NOMO-1 treated with DMSO at 0.1 percent for 48 hours (cell line): ENCODE data around the gene SLC26A11.
"Not testable (repeated sequence)": the region's sequence is repeated elsewhere in the genome, so short reads cannot be mapped to it uniquely, and the experiment has no call there.

ENCODE experiments used
- DNase-seq: peaks from one replicate; lab custom pipeline; 2025; ENCODE audit not compliant: unreplicated experiment; lab: John Stamatoyannopoulos, UW

Gene SLC26A11

DNA sequence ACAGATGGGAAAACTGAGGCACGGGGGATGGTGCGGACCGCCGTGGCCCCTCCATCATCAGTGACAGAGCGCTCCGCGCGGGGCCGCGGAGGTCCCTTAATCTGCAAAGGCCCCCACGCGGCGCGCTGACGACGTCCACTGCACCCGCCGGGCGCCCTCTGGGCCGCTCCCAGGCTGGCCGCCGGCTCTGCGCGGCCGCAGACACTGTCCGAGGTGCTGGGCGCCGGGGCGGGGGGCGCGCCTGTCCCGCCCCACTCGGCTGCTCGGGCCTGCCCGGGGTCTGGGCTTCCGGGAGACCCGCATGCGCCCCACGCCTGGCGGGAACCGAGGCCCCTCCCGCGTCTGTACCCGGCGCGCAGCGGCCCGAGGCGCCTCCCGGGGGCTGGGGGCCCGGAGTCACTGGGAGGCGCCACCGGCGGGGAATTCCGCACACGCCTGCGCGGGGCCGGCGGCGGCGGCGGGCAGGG, 39.9 kb downstream of the SLC26A11 start:
- DNase-seq = peak; percentile 22

DNA sequence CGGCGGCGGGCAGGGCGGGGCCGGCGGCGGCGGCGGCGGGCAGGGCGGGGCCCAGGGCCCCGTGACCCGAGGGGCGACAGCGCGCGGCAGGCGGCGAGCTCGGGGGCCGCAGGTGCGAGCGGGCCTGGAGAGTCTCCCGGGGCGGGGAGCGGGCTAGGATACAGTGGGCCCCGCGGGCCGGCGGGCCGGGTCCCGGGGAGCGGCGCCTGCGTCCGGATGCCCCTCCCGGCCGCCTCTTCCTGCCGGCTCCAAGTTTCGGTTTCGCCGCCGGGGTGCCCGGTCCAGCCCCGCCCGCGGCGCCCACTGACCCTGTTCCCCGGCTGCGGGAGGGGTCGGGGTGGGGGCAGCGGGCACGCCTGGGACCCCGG, 40.5 kb downstream of the SLC26A11 start, which contains the start of gene RNF213:
RNF213 (plus strand) TSS at position 62 of the 368 bp plus-strand sequence. CDS start 2,830 bp downstream, outside the sequence.
- peak; percentile 6 for DNase-seq

DNA sequence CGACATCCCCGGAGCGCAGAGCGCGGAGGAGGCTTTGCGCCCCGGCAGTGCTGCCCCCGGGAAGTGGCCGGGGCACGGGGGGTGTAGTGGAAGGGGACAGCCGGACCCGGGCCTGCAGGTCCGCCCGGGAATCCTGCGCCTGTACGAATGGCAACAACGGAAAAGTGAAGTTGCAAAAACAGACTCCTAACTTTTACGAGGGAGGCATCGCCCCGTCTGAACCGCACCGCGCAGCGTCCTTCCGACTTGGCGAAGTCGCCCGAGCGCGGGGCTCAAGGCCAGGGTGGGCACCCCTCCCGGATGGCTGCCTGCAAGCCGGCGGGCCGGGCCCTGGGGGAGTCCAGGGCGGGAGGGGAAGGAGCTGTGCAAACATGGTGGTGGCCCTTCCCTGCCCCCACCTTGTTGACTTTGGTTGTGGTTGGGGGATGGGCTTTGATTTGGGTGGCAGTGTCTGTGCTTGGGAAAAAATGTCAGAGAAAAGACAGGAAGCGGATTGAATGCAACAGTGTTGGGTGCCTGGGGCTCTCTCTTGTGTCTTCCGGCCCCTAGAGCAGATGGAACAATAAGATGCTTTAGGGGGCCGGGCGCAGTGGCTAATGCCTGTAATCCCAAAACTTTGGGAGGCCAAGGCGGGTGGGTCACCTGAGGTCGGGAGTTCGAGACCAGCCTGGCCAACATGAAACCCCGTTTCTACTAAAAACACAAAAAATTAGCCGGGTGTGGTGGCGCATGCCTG, 41.1 kb downstream of the SLC26A11 start:
- DNase-seq = peak; percentile 25

DNA sequence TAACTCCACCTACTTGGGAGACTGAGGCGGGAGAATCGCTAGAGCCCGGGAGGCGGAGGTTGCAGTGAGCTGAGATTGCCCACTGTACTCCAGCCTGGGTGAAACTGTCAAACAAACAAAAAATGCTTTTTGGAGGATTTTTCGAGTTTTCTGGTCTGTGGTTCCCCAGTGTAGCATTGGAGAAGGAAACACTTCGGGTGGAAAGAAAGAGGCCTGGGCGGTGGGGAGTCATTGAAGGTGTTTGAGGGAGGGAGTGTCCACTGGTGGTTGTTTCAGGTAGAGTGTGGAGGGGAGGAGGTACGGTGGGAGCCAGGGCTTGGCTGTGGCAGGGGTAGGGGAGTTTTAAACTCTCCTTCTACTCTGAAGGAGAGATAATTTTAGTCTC, 41.7 kb downstream of the SLC26A11 start:
- DNase-seq = no peak

DNA sequence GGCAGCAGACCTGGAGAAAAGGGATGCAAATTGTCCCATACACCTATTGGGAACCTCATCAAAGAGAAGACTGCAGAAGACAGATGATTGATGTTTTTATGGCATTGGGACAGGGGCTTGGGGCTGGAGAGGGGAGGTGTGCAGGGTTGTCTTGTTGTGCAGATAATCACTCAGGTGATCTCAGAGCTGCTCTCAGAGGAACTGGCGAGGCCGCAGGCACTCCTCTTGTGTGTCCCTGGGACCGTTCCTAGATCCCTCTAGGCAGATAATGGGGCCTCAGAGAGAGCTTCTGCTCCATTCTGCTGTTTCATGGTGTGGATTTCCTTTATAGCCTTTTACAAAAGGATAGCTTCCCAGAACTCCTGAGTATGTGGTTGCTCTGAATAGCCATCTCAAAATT, 42.1 kb downstream of the SLC26A11 start:
- DNase-seq = no peak

DNA sequence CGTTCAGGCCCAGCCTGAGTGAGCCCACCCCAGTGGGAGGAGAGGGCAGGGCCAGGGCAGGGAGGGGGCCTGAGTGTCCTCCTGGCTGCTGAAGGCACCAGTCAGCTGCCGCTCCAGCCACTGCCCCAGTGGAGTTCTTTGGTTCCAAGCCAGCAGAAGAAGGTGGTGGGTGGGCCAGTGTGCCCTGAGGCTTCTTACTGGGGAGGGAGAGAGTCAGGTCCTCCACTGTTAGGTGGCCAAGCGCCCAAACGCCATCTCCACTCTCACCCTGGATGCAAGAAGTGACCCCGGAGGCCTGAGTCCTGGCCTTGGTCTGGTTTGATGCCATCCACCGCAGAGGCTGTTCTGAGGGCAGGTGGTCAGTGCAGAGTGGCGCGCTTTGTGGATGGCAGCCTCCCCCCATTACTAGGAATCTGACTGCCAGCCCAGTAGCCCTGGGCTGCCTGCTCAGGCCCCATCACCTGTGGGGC, 42.6 kb downstream of the SLC26A11 start:
- DNase-seq = no peak

DNA sequence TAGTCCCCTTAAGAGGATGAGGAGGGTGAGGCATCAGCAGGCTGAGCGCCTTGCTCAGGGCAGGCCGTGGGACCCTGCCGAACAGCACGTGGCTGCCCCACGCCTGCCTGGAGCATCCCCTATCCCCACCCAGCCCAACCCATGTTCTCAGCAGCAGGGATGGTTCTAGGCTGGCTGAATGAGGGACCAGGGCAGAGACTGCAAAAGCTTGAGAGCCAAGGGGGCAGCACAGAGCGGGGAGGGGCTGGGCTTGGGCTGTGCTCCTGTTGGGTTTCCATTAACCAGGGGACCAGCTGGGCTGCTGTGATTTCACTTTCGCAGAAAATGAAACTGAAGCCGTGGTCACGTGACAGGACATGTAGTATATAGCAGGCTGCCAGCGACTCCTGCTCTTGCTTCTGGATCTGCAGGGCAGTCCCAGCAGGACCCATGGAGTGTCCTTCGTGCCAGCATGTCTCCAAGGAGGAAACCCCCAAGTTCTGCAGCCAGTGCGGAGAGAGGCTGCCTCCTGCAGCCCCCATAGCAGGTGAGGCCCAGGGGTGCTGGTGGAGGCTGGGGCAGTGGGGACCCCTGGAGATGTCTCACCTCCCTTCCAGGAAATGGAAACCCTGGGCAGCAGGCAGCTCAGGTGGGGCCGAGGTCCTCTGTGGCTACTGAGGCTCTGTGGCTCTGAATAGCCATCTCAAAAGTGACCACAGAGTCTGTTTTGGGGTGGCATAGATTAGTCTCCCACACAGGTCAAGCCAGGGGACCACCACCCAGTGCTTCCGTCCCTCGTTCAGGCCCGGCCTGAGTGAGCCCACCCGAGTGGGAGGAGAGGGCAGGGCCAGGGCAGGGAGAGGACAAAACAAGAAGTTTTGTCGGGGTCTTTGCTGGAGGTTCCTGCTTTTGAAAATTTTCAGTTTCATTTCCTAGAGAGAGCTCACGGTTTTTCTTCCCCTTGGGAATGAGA, 43.3 kb downstream of the SLC26A11 start:
- DNase-seq = peak; percentile 78

DNA sequence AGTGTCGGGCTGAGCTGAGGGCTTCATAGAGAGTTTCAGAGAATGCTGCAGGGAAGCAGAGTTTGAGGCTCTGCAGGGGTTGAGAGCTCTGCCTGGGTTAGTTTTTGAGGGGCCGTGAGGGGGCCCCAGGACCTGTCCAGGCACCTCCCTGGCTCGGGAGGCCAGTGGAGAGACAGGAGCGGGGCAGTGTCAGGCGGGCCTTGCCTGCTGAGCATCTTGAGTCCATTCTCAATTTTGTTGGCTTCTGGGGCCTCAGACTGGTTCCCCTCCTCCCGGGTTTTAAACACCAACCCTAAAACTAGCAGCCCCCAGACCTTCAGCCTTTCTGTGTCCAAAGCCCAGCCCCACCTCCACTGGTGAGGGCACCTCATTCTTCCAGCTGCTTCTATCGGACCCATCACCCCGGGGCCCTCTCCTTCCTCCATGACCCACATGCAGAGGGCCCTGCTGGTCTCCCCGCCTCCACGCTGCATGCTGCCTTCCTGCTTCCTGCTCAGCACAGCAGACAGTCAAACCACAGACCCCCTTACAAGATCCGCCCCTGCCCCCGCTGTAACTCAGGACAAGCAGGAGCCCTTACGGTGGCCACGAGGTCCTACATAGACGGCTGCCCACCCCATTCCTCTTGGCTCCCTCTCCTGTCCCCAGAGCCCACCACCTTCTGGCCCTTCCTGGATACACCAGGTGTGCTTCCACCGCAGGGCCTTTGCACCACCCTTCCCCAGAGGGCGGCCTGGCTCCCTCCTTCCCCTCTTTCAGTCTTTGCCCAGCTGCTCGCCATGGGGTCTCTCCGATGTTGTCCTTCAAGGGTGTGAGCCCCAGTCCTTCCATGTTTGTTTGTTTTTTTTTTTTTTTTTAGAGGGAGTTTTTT, 44.2 kb downstream of the SLC26A11 start:
- no peak for DNase-seq

DNA sequence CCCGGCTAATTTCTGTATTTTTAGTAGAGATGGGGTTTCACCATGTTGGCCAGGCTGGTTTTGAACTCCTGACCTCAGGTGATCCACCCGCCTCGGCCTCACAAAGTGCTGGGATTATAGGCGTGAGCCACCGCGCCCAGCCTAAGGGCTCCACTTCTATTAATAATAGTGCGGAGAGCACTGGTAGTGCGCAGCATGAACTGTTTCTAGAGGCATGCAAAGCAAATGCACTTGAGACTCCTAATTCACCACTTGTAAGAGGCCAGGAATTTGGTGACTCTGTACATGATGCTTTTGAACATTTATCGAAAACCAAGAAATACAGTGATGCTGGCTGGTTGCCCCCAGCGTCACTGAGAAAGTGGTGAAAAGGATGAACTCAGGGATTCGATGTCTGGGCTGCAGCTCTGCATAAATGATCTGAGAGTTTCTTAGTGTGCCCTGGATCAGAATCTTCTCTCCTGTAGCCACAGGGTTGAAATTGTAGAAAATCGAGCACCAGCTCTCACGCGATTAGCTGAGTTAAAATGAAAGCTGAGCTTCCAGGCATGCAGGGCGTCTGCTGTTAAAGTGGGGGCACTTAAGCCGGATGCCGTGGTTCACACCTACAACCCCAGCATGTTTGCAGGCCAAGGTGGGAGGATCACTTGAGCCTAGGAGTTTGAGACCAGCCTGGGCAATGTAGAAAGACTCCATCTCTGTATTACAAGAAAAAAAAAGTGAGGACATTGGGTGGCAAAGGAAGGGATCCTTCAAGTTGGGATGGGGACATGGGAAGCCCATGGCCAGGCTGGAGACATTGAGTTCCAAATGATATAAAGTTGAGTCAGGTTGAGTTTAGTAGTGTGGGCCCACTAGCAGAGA, 45.2 kb downstream of the SLC26A11 start:
- no peak for DNase-seq

DNA sequence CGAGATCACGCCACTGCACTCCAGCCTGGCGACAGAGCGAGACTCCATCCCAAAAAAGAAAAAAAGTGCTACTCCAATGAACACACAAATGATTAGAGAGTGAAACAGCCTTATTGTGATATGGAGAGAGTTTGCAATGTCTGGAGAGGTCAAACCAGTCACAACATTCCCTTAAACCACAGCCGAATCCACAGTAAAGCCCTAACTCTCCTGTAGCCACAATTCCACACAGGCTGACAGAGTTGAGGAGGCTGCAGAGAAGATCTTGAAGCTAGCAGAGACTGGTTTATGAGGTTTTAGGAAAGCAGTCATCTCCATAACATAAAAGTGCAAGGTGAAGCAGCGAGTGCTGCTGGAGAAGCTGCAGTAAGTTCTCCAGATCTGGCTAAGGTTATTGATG, 47.2 kb downstream of the SLC26A11 start:
- no peak for DNase-seq

DNA sequence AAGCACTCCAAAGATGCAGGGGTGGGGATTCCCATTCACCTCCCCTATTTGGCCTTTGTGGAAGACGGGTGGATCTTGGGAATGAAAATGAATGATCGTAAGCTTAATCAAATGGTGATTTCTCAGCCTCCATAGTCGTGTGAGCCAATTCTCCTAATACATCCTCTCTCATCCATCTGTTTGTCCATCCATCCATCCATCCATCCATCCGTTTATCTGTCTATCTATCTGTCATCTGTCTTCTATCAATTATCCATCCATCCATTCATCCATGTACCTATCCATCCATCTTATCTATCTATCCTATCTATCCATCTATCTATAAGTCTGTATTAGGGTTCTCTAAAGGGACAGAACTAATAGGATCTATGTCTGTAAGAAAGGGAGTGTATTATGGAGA, 48.2 kb downstream of the SLC26A11 start:
- no peak for DNase-seq

DNA sequence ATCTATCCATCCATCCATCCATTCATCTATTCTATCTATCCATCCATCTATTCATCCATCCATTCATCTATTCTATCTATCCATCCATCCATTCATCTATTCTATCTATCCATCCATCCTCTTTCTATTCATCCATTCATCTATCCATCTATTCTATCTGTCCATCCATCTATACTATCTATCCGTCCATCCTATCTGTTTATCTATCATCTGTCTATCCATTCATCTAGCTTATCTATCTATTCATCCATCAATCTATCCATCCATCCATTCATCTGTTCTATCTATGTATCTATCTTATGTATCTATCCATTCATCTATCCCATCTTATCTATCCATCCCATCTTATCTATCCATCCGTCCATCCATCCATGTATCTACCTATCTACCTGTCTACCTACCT, 49.2 kb downstream of the SLC26A11 start:
- DNase-seq = no peak

DNA sequence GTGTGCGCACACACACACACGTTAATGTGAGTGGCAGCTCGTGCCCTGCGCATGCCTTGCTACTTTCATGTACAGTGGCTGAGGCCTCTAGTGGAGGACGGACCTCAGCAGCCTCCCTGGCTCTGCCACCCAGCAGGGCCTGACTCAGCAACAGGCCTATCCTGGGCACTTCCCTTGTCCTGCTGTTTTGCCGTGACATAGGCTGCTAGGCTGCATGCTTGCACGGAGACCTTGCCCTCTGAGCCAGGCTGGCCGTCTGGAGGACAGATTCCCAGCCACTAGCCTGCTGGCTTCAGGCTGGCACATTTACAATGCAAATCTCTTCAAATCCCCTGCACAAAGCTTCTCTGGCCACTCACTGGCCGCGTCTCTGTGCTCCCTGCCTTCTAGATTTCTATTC, 49.9 kb downstream of the SLC26A11 start:
- DNase-seq = no peak

DNA sequence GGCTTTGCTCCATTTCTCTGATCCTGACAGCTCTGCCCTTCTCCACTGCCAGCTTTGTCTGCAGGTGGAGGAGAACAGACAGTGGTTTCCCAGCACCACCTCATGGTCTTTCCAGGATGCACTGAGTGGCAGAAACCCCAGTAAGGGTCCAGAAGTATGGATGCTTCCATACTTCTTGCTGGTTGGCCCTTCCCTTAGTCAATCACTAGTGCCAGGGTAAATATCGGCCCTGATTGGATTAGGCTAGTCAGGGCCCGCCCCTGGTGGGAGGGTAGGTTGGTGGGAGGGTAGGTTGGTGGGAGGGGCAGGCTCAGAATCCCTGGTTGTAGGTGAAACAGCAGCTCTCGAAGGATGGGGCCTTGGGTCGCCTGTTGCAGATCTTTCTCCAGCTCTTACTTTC, 50.6 kb downstream of the SLC26A11 start:
- DNase-seq = no peak

DNA sequence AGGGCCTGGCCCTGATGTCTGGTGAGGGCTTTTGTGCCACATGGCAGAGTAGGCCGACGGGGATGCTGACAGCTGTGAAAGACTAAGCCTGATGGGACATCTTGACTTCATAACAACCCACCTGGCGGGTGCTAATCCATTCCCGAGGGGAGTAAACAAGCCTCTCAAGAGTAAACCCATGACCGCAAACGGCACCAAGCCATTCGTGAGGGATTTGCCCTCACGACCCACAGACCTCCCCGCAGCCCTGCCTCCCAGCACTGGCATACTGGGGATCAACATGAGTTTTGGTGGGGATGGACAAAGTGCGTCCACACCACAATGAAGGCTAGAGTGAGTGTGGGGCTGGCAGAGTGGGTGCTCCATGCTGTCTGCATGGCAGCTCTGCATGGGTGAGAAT, 52.1 kb downstream of the SLC26A11 start:
- DNase-seq = no peak

DNA sequence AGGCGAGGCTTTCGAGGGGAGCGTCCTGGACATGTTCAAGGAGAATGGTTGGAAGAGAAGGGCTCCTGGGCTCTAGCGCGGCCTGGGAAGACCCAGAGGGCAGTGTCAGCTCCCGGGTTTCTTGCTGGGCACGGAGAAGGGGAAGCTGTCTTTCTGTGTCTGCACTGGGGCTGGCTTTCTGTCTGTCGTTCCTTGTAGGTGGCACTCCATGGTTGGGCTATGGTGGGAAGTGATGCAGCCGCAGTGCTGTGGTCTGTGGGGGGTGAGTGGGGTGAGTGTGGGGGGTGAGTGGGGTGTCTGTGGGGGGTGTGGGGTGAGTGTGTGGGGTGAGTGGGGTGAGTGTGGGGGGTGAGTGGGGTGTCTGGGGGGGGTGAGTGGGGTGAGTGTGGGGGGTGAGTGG, 54.1 kb downstream of the SLC26A11 start:
- no peak for DNase-seq

DNA sequence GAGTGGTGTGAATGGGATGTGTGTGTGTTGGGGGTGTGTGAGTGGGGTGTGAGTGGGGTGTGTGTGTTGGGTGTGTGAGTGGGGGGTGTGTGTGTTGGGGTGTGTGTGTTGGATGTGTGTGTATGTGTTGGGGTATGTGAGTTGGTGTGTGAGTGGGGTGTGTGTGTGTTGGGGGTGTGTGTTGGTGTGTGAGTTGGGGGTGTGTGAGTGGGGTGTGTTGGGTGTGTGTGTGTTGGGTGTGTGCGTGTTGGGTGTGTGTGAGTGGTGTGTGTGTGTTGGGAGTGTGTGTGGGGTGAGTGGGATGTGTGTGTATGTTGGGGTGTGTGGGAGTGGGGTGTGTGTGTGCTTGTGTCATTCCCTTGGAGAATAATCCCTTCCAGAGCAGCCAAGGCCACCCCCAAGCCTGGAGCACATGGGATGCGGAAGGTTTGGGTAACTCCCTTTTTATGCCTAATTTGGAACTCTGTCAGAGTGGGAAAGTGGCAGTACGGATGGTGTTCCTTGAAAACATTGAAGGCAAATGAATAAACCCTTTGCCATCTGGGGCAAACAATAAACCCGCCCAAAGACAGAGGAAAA, 54.7 kb downstream of the SLC26A11 start:
- no peak for DNase-seq

DNA sequence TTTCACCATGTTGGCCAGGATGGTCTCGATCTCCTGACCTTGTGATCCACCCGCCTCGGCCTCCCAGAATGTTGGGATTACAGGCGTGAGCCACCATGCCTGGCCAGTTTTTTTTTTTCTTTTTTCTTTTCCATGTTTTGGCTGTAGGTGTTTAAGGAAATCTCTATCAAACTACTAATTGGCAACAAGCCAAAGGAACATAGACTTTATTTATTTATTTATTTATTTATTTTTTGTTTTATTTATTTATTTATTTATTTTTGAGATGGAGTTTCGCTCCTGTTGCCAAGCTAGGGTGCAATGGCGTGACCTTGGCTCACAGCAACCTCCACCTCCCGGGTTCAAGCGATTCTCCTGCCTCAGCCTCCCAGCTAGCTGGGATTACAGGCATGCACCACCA, 55.6 kb downstream of the SLC26A11 start:
- not testable (repeated sequence) for DNase-seq

DNA sequence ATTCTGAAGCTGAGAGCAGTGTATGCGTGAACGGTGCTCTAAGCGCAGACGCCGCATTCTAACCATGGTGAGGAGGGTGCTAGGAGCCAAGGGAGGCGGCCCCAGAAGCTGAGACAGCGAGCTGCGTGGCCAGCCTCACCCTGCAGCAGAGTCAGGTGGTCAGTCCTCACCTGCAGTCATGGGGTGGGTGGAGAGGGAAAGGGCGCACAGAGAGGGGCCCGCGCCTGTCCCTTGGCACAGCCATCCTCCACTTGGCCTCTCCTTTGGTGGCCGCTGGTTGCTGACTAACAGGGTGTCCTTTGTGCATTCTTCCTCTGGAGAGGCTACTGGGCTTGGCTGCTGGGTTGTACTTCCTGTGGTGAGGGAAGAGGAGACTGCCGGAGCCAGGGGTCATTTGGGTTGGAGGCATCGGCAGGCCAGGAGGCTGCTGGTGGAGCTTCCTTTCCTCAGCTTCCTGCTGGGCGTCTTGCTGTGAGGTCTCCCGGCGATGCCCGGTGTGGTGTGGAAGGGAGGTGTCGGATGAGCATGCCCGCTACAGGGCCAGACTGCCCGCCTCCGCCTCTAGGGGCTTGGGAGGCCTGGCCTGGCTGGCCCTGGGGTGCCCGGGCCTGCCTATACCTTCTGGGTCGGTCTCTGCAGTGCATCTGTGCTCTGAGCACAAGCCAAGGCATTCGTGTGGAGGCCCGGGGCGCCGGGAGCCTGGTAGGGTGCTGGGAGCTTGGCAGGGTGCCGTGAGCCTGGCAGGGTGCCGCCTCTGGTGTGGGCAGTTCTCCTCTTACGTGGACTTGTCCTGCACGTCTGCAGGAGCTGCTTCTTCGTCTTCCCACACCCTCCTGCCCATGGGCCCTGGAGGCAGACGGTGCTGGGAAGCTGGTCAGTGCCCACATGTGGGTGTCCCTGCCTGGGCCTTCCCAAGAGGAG, 57.8 kb downstream of the SLC26A11 start:
- DNase-seq = no peak
